ENCODE results near the gene ILF3.
A peak's percentile ranks its signal among the peaks of the same experiment; 100 is the strongest.

The ILF3 gene

DNA sequence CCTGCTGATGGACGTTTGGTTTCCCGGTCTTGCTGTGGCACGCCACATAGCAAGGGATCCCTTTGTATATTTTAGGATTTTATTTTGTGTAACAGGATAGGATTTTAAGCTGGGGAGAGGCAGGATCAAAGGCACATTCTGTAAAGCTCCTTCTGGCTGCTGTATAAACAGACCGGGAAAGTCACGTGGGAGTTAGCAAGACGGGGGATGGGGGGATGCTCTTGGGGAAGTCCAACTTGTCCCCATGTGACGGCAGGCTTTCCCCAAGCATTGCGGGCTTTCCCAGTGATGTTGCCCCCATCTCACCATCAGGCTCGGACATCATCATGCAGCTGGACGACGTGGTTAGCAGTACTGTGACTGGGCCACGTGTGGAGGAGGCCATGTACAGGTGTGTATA is 52.8 kb downstream of the ILF3 start:
- DNase-seq: no peak

DNA sequence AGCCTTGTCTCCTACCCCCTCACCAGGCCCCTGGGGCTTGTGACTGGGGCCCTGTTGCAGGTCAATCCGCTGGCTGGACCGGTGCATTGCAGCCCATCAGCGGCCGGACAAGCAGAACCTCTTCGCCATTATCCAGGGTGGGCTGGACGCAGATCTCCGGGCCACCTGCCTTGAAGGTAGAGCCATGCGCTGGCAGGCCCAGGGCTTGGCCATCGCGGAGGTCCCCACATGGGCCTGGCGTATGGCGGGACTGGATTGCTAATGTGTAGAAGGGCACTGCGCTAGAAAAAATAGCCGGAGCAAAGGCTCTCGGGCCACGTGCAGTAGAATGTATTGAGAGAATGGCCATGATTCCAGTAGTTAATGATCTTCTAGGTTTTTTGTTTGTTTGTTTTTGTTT is 53.3 kb downstream of the ILF3 start:
- no peak for DNase-seq

DNA sequence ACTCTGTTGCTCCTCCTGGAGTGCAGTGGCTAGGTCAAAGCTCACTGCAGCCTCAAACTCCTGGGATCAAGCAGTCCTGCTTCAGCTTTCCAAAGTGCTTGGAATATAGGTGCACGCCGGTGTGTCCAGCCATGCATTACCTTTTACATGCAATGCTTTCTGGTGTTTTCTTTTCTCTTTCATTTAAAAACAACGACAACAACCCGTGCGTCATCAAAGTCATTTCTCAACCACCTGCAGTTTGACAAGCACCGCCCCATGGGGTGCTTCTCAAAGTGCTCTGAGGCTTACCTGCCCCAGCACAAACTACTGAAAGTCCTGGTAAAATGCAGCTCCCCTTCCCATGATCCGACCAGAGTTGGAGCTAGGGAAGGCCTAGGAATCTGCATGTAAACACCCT is 54.1 kb downstream of the ILF3 start:
- no peak for DNase-seq

DNA sequence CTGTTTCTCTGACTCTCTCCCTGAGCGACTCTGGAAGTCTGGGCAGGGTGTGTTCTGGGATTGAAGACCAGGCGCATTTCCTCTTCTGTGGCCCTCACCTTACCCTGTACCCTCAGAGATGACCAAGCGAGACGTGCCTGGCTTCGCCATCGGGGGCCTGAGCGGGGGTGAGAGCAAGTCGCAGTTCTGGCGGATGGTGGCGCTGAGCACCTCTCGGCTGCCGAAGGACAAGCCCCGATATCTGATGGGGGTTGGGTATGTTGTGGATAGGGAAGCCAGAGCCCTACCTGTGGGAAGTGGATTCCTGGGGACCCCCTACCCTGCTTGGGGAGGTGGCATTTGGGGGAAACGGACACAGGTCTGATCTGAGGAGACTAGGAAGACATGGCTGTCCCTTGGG is 57.9 kb downstream of the ILF3 start:
- DNase-seq: no peak

DNA sequence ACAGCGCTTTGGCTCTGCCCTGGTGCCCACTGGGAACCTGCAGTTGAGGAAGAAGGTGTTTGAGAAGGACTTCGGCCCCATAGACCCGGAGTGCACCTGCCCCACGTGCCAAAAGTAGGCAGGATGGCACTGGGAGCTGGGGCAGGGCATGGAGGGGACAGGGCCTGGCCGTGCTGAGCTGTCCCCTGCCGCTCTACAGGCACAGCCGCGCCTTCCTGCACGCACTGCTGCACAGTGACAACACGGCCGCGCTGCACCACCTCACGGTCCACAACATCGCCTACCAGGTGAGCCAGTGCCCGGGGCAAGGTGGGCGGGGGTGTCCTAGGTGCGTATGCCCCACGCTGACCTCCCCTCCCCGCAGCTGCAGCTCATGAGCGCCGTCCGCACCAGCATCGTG is 58.6 kb downstream of the ILF3 start:
- no peak for DNase-seq

DNA sequence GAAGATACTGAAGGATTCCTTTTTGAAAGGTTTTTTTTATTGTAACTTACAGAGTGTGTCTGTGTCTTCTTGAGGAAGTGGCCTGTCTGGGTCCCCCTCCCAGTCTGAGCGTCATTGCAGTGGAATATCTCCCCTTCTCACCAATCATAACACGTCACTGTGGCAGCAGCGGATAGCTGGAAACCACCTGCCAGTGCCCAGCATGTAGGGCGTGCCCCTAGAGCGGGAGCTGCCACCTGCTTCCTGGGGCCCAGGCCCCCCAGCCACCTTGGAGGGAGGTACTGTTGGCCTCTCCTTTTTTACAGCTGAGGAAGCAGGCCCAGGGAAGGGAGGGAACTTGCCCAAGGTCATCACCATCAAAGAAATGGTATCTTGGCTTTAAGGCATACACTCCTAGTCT is 59.2 kb downstream of the ILF3 start:
- DNase-seq: no peak

DNA sequence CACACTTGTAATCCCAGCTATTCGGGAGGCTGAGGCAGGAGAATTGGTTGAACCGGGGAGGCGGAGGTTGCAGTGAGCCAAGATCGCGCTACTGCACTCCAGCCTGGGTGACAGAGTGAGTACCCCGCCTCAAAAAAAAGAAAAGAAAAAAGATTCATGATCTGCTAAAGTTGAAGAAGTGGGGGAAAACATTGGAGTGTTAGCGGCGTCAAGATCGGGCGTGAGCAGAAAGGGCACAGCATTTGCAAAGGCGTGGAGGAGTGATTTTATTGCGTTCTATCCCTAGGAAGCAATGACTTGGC is 62.9 kb downstream of the ILF3 start:
- DNase-seq: no peak

DNA sequence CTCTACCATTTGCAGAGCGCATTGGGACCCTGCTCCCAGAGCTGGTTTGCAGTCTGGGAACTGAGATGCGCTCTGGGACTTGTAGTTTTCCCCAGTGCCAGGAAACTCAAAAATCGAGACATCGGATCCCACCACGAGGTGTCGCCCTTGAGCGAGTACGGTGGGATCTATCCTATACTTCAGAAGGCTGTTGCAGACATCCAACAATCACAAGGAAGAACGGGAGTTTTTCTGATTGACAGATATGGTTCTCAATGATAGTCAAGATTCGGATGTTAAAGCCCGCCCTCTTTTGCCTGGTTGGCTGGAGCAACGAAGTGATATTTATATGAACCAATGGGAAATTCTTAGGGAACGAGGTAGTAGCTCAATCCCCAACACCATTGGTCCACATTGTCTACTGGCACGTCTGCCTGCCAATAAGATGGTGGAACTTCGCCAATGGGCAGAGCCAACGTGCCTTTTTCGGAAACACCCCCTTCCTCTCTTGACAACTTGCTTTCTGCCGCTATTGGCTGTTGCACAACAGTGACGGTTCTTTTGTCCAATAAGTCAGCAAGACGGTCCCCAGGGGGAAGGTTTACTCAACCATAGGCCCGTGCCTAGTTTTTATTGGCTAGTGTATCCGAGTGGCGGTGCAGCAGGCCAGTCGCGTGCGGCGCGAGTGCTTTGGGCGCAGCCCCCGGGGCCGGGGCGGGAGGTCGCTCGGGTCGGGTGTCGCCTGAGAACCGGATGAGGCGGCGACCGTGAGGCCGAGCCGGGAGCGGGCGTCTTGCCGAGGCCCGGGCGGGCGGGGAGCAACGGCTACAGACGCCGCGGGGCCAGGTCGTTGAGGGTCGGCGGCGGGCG is 63.4 kb downstream of the ILF3 start, which contains the start of gene DNM2:
Gene DNM2, plus strand, starts transcription at position 724 of the 849 bp plus-strand sequence. CDS start 164 bp downstream, outside the sequence.
- DNase-seq: peak; percentile 99

DNA sequence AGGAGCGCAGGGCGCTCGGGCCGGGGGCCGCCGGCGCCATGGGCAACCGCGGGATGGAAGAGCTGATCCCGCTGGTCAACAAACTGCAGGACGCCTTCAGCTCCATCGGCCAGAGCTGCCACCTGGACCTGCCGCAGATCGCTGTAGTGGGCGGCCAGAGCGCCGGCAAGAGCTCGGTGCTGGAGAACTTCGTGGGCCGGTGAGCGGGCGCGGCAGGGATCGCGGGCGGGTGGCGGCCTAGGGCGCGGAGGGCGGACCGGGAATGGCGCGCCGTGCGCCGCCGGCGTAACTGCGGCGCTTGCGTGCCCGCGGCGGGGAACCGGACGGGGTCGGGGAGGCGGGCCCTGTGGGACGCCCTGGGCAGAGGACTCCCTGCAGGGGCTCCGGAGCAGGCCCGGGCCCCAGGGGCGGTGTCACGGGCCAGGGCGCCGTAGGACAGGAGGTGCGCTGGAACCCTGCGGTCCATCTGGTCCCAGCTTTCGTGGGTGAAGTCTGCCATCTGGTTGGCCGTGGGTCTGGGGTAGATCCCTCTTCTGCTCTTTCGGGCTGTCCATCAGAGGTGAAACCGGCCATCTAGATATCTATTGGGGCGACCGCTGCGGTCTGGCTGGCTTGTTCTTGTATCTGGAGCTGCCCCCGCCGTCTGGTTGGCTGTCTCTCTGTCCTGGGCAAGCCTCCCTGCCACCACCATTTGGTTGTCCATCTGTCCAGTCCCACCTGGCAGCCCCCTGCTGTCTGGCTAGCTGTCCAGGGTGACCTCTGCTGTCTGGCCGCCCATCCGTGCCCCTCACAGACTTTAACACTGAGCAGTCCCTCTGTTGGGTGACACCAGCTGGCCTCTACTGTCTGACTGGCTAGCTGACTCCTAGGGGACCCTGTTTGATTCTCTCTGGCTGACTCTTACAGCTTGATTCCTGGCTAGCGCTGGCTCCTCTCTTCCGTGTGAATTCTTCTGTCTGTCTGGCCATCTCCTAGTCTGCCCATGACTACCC is 64.4 kb downstream of the ILF3 start:
- DNase-seq: no peak

DNA sequence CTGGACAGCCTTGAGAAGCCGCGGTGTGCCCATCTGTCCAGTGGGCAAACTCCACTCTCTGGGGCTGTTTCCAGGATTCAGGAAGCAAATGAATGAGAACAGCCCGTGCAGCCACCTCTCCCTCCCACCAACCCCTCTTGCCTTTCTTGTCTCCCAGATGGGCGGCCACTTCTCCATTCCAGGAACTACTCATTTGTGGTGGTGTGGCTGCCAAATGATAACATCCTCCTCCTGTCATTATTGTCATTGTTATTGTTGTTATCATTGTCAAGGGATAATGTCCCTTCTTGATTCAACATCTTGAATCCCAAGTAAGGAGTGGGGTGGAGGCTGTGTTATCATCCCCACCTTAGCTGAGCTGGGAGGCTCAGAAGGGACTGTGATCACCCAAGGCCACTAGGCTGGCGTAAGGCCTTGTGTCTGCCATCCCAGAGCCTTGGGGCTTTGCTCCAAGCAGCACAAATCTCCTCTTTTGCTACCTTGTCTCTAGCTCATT is 65.4 kb downstream of the ILF3 start:
- no peak for DNase-seq

DNA sequence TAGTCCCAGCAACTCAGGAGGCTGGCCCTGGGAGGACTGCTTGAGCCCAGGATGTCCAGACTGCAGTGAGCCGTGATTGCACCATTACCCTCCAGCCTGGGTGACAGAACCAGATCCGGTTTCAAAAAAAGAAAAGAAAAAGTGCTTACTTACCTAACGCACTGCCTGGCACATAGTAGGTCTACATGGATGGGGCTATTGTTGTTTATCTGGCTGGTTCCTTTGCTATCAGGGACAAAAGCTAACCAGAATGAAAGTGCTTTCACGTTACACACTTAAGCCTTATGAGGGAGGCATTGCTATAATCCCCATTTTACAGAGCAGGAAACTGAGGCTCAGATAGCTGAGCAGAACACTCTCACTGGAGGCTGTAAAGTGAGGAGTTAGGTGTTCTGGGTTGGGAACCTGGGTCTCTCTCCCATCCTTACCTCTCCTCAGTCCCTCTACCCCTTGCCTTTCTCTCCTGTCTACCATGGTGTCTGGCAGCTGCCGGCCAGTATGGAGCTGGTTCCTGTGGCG is 66.5 kb downstream of the ILF3 start:
- no peak for DNase-seq

DNA sequence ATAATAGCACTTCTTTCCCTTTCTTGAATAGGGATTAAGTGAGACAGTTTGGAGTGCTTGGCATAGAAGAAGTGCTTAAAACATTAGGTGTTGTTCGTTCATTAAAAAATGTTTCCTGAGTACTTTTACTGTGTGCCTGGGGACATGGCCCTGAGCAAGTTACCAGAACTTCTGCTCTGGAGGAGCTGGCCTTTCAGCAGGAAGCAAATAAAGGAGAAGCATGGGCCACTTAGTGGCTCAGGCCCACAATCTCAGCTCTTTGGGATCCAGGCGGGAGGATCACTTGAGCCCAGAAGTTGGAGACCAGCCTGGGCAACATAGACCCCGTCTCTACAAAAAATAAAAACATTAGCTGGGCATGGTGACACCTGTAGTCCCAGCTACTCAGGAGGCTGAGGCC is 69.4 kb downstream of the ILF3 start:
- DNase-seq: no peak

DNA sequence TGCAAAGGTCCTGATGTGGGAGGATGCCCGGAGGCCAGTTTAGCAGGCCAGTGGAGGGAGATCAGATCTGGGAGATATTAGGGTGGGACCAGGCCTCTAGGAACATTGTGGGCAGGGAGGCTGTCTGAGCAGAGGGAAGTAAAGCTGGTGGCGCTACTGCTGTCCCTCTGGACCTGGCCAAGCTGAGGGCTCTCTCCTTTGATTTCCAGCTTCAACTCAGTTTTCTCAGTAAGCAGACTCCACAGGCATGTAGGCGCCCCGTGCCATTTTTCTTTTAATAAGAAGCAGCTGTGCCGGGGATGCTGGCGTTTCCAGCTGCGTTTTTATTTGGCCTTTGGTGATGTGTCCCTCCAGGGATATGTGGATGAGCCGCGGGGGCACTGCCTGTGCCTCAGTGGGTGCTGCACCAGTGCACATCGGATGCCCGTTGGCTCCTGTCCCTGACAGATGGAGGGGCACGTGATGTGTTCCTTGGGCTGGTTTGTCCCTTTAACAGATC is 70.5 kb downstream of the ILF3 start:
- no peak for DNase-seq

DNA sequence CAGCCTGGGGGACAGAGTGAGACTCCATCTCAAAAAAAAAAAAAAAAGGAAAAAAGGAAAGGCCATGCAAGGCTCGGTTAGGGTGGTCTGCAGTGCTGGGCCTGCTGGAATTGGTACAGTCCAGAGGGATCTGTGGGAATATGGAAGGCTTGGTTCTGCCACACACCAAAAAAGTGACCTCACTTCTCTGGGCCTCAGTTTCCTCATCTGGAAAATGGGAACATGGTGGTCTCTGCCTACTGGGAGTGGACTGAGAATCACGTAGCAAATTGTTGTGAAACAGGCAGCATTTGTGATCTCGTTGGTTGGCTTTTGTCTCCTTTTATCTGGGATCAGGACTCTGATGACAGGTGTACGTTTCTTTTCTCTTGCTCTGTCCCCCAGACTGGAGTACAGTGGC is 71.3 kb downstream of the ILF3 start:
- DNase-seq: no peak

DNA sequence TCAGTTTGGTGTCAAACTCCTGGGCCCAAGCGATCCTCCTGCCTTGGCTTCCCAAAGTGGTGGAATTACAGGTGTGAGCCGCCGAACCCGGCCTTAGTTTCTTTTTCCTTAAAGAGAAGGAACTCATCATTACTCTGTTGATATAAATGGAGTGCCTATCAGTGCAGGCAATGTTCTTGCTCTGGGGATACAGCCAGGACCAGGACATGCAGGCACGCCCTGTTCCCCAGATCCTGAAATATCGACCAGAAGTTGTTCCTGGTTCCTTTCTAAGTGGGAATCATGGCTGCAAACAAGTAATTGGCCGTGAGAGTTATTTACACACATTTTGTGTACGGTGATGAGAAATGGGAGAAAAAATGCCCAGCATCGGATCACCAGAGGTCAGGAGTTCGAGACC is 72.1 kb downstream of the ILF3 start:
- DNase-seq: no peak

DNA sequence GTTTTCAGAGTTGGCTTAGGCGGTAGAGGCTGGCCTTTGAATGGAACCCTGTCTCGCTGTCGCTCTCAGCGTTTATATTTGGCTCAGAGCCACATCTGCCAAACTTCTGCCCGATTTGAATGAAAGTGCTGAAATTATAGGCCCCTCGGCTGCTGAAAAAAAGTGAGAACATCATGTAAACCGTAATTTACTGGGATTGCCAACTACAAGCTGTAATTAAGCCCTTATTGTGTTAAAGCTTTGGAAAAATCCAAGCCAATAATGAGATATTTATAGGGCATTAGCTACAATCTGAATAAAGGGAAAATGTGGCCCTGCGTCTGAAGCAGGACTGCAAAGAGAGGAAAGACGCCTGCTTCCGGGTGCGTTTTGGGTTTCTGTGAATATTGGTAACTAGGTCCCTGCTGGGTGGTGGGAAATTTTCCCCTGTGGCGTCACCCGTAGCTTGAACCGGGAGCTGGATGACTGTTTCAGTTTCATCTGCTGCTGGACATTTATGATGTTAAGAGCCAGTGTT is 73.6 kb downstream of the ILF3 start:
- DNase-seq: no peak

DNA sequence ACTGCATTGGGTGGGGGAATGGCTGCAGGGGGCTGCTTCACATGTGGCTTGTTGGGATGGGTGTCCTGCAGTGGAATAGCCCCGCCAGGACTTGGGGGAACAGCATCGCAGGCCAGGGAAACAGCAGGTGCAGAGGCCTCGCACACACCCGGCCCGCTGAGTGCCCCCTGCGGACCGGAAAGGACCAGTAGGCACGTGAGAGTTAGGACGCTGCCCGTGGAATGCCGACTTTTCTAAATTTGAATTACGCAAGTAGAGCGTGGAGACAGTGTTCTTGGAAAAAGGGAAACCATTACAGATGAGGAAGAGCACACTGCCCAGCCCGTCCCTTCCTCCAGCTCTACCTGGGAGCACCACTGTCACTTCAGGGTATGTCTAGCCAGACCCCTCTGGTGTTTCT is 75.3 kb downstream of the ILF3 start:
- DNase-seq: no peak

DNA sequence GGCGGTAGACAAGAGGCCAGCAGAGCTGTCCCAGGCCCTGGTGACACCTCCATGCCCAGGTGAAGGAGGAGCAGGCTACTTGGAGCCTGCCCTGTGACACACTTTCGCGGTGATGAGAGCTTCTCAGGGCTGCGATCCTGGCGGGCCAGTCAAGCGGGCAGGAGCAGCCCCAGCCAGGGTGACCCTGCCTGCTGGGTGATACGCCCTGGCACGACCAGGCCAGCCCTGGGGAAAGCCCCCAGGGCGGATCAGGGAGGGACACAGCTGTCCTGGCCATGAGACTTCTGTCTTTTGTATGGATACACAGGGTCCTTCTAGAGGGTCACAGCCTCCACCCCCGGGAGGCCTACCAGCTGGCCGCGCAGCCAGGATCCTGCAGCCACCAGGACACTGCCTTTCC is 76.8 kb downstream of the ILF3 start:
- DNase-seq: no peak

DNA sequence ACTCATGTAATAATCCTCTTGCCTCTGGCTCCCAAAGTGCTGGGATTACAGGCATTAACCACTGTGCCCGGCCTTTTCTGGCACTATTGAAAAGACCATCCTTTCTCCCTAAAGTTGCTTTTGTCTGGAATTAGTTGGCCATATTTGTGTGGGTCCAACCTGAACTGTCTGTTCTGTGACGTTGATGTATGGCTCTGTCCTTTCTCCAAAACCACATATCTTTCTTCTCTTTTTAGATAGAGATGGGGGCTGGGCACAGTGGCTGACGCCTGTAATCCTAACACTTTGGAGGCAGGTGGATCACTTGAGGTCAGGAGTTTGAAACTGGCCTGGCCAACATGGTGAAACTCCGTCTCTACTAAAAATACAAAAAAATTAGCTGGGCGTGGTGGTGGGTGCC is 81.6 kb downstream of the ILF3 start:
- no peak for DNase-seq

DNA sequence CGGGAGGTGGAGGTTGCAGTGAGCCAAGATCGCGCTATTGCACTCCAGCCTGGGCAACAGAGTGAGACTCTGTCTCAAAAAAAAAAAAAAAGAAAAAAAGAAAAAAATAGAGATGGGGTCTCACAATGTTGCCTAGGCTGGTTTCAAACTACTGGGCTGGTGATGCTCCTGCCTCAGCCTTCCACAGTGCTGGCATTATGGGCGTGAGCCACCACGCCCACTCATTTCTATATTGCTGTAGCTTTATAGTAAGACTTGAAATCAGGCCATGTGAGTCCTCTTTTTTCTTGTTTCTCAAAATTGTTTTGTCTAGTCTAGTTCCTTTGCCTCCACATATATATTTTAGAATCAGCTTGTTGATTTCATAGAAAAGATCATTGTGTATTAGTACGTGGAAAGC is 82.0 kb downstream of the ILF3 start:
- no peak for DNase-seq

DNA sequence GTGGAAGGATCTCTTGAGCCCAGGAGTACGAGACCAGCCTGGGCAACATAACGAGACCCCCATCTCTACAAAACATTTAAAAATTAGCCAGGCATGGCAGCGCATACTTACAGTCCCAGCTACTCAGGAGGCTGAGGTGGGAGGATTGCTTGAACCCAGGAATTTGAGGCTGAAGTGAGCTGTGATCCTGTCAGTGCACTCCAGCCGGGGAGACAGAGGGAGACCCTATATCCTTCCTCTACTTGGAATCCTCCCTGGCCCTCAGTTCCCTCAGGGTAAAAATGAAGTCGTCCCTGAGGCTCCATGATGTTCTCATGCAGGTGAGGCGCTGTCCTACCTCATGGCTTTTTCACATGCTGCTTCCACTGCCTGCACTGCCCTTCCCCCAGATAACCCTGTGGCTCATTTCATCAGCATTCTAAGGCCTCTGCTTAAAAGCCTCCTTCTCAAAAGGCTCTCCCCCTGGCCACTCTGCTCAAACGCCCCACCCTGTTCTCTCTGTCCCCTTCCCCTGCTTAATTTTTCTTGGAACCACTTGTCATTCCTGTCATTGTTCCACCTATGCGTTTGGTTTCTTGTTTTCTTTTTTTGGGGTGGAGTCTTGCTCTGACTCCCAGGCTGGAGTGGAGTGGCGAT is 82.9 kb downstream of the ILF3 start:
- no peak for DNase-seq

DNA sequence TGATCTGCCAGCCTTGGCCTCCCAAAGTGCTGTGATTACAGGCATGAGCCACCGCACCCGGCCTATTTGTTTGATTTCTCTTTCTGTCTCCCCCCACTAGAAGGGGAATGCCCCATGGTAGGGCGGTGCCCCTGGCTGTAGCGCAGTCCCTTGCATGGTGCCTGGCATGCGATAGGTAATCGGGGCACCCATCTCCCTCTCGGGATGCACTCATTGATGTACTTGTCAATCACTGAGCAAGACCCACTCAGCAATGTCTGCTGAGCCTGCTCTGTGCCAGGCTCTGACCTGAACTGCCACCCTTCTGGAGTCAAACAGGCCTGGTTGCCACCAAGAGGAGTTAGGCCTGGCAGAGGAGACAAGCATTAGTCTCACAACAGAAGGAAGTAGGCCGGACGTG is 83.6 kb downstream of the ILF3 start:
- no peak for DNase-seq

DNA sequence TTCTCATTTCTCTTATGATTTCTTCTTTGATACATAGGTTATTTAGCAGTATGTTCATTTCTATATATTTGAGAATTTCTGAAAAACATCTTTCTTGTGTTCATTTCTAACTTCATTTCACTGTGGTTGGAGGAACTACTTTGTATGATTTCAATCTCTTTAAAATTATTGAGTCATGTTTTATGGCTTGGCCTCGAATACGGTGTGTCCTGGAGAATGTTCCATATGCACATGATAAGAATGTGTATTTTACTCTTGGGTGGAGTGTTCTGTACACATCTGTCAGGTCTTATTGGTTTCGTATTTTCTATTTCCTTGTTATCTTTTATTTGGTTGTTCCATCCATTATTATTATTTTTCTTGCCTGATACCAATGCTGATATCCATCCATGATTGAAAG is 86.7 kb downstream of the ILF3 start:
- no peak for DNase-seq

Data from NCI-H187 treated with DMSO at 0.1 percent for 48 hours (cell line).